Adrenal gland (tissue), 12 donors: Measurements from ENCODE around the gene BRSK1. TPM values are rescaled to one million over a fixed set of nuclear protein-coding genes. Genes with fewer than 3 reads are reported as not detected.

ENCODE experiments used
- DNase-seq, 7 donors: peaks; one replicate each; pipeline ENCODE4 v3.0.0-alpha.2; 2019 to 2020
- H3K27ac ChIP-seq, 5 donors: fragments of 200-600 bp; sonication (generic) in 4 of 5; 1 replicate in 3 of 5; 2 replicates in 2 of 5; pipeline versions ENCODE4 v1.5.1 to v1.8.0; 2016 to 2020; ENCODE audit warnings: mild to moderate bottlenecking in 1 of 5
- H3K27me3 ChIP-seq: fragments of 200-600 bp; 2 replicates; pipeline ENCODE4 v1.8.0; 2021
- H3K36me3 ChIP-seq, 2 donors: fragments of 200-600 bp; replicated peaks in 1 of 2; 1 replicate in 1 of 2; 2 replicates in 1 of 2; pipeline versions ENCODE4 v1.5.1 to v1.8.0; 2018 to 2022
- H3K4me1 ChIP-seq, 2 donors: fragments of 200-600 bp; replicated peaks in 1 of 2; 1 replicate in 1 of 2; 2 replicates in 1 of 2; pipeline versions ENCODE4 v1.5.1 to v1.8.0; 2018 to 2021
- H3K4me3 ChIP-seq, 4 donors: fragments of 200-600 bp; sonication (generic) in 3 of 4; one replicate each; pipeline ENCODE4 v1.5.1; 2016 to 2018
- H3K9me3 ChIP-seq, 3 donors: fragments of 200-600 bp; sonication (generic) in 1 of 3; replicated peaks in 1 of 3; 1 replicate in 2 of 3; 2 replicates in 1 of 3; pipeline versions ENCODE4 v1.5.1 to v1.8.0; 2016 to 2021
- POLR2A ChIP-seq, 2 donors: fragments of 450-650 bp; IDR thresholded peaks; one replicate each; pipeline ENCODE4 v1.6.1; 2017; ENCODE audit warnings: antibody characterized with exemption in 2 of 2, mild to moderate bottlenecking in 2 of 2, moderate library complexity in 1 of 2
- WGBS, 4 donors: extraction: QIAGEN DNeasy Blood & Tissue Kit in 2 of 4; methylation state at CpG; one replicate each; pipeline versions ENCODE4 v1.1.5 to v1.1.7; 2013 to 2017; 5-methylcytosine and 5-hydroxymethylcytosine counted together
- intact Hi-C, 2 donors: fragments of 100-400 bp; cut with DNase I; formaldehyde crosslinking; loops; one replicate each; pipeline versions ENCODE4 v1.14.1 to v1.15.0; 2022 to 2023
- polyA plus RNA-seq, 3 donors: library from polyadenylated mRNA; stranded (reverse); fragments of 200-250 nt in 2 of 3; fragments of 350-450 nt in 1 of 3; fragmentation: Illumina TruSeq in 1 of 3; extraction: RNeasy Lipid Tissue Mini Kit (QIAGEN cat#74804) in 1 of 3; gene quantifications; one replicate each; pipeline ENCODE4 v1.2.3, GENCODE V29; 2013 to 2014
- total RNA-seq, 9 donors: library from RNA; depleted of rRNA in 4 of 9; stranded (reverse); fragments of >200 nt in 4 of 9; fragments of 120-200 nt in 1 of 9; fragmentation: NEBNext Ultra II Directional in 1 of 9; extraction: Animal tissue kit (Norgen Biotek cat#: 25700) in 1 of 9; gene quantifications; one replicate each; pipeline versions ENCODE4 v1.1.0 to v1.2.4, GENCODE V29; 2013 to 2023
- TF ChIP-seq, protein P1 (sequence below), 6 experiments: fragments of 450-650 bp in 4 of 6; fragments of 200-600 bp in 2 of 6; sonication (generic) in 1 of 6; IDR thresholded peaks; 1 replicate in 5 of 6; 2 replicates in 1 of 6; pipeline versions ENCODE4 v1.5.1 to v1.8.0; 2016 to 2021; ENCODE audit warnings: antibody characterized with exemption in 6 of 6, mild to moderate bottlenecking in 2 of 6, moderate library complexity in 1 of 6
- donor health status: healthy with polysubstance abuse.
- donor health status: Bipolar disorder and iron deficiency.
- donor health status: DM: yes; HTN: yes; CAD: no.
- donor health status: DM: no; HTN: no; CAD: no.
- donor health status: DM: no; HTN: no; CAD: no.
- donor health status: DM: yes; HTN: yes; CAD: no.

Gene BRSK1
- total and polyA plus RNA-seq, 12 donors: 2.0 to 64.3 (median 13.6) TPM

GRCh38 chr19:55257461-55258420, 26.1 kb upstream of the BRSK1 start:
- H3K4me3 ChIP-seq: peak overlapping the region; percentile 17 to 99 (median 61)
- no peaks in the 10 kb centered on the region for H3K9me3 ChIP-seq
- DNase-seq: peak in 6 of 7 donors; percentile 39 to 54 (median 45)
- peaks cover 38 to 58% of the 10 kb centered on the region in 2 donors for H3K4me1 ChIP-seq
- 1 to 2% (median 1%) methylated on average over 42 to 51 of the region's 51 CpGs for WGBS, 4 donors
- TF ChIP-seq POLR2A (IDR thresholded peaks at IDR 0.05): no peak
- TF ChIP-seq, protein P1, sequence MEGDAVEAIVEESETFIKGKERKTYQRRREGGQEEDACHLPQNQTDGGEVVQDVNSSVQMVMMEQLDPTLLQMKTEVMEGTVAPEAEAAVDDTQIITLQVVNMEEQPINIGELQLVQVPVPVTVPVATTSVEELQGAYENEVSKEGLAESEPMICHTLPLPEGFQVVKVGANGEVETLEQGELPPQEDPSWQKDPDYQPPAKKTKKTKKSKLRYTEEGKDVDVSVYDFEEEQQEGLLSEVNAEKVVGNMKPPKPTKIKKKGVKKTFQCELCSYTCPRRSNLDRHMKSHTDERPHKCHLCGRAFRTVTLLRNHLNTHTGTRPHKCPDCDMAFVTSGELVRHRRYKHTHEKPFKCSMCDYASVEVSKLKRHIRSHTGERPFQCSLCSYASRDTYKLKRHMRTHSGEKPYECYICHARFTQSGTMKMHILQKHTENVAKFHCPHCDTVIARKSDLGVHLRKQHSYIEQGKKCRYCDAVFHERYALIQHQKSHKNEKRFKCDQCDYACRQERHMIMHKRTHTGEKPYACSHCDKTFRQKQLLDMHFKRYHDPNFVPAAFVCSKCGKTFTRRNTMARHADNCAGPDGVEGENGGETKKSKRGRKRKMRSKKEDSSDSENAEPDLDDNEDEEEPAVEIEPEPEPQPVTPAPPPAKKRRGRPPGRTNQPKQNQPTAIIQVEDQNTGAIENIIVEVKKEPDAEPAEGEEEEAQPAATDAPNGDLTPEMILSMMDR (IDR thresholded peaks at IDR 0.05): no peak
- H3K27ac ChIP-seq: peak overlapping the region; percentile 18 to 98 (median 96)
- intact Hi-C loops: no loop called here
- no peaks in the 10 kb centered on the region for H3K27me3 ChIP-seq
- H3K36me3 ChIP-seq: no peaks in the 10 kb centered on the region

DNA sequence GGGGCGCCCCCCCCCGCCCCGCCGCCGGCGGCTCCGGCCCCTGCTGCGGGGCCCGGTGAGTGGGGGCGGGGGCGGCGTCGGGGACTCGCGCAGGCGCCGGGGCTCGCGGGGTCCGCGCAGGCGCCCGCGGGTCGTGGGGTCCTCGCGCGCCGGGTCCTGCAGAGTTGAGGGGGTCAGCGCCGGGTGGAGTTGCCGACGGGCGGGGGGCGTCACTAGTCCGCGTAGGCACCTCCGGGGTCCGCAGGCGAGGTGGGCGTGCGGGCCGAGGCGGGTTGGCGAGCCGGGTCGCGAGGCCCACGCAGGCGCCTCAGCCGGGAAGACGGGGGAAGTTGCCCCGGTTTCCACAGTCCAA, 25.3 kb upstream of the BRSK1 start:
- peak overlapping the region; percentile 88 to 99 (median 96) for H3K4me3 ChIP-seq
- peaks cover 36 to 51% of the 10 kb centered on the region in 2 donors for H3K4me1 ChIP-seq
- H3K27ac ChIP-seq: peak overlapping the region; percentile 63 to 98 (median 96)
- no peaks in the 10 kb centered on the region for H3K9me3 ChIP-seq
- peak in 3 of 7 donors; percentile 40 to 66 (median 44) for DNase-seq
- H3K36me3 ChIP-seq: no peaks in the 10 kb centered on the region
- 0 to 1% (median 1%) methylated on average over 1 to 53 of the region's 53 CpGs; no CpG with 5 or more reads in 1 of the 4 donors for WGBS, 4 donors
- TF ChIP-seq POLR2A (IDR thresholded peaks at IDR 0.05): no peak
- TF ChIP-seq, protein P1 (IDR thresholded peaks at IDR 0.05): no peak
- intact Hi-C loops: no loop called here
- no peaks in the 10 kb centered on the region for H3K27me3 ChIP-seq

GRCh38 chr19:55258828-55259539, 24.8 kb upstream of the BRSK1 start, which contains the start of gene PPP6R1:
Gene PPP6R1 (minus strand): TSS chr19:55259017. CDS start chr19:55247103, 11,914 bp downstream.
- intact Hi-C loops: no loop called here
- no peaks in the 10 kb centered on the region for H3K9me3 ChIP-seq
- peaks cover 36 to 47% of the 10 kb centered on the region in 2 donors for H3K4me1 ChIP-seq
- TF ChIP-seq POLR2A (IDR thresholded peaks at IDR 0.05): peak; percentile 96 to 98
- TF ChIP-seq, protein P1 (IDR thresholded peaks at IDR 0.05): peak in 1 of 6 experiments; percentile 62
- DNase-seq: peak; percentile 97 to 99 (median 99)
- peak within 1 kb of the TSS; percentile 88 to 99 (median 96) for H3K4me3 ChIP-seq
- no peaks in the 10 kb centered on the region for H3K27me3 ChIP-seq
- 0% methylated on average over 6 to 75 of the region's 76 CpGs for WGBS, 4 donors
- H3K36me3 ChIP-seq: no peaks in the 10 kb centered on the region
- H3K27ac ChIP-seq: peak within 1 kb of the TSS; percentile 63 to 98 (median 96)
